Measurements from ENCODE around the gene SAXO1. TPM values are rescaled to one million over a fixed set of nuclear protein-coding genes. Genes with fewer than 3 reads are reported as not detected.

SAXO1 gene, protein sequence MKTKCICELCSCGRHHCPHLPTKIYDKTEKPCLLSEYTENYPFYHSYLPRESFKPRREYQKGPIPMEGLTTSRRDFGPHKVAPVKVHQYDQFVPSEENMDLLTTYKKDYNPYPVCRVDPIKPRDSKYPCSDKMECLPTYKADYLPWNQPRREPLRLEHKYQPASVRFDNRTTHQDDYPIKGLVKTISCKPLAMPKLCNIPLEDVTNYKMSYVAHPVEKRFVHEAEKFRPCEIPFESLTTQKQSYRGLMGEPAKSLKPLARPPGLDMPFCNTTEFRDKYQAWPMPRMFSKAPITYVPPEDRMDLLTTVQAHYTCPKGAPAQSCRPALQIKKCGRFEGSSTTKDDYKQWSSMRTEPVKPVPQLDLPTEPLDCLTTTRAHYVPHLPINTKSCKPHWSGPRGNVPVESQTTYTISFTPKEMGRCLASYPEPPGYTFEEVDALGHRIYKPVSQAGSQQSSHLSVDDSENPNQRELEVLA
- total RNA-seq (under 1 TPM in 2 of 5 experiments, not detected in 3; 0.27 to 0.32 TPM), polyA plus RNA-seq (under 1 TPM; 0.13 to 0.45 TPM), total RNA-seq (0.81 reads per million)

DNA sequence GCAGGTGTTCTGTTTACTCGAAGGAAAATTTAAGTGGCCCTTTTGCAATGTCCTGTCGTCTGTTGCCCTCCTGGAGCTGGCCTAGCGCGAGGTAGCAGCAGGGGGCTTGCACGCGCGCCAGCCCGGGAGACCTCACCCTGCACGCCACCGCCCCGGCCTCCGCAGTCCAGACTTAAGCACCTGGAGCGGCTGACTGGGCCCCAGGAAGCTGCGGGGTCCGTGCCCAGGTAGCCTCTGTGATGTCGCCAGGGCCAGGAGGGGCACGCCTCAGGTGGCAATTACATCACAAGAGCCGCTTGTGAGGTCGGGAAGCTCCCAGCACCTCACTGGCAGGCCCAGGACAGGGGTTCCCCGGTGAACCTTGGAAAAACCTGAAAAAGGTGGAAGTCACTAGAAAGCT lies at the start of gene SAXO1:
Gene SAXO1, minus strand, starts transcription at position 195 of the 400 bp plus-strand sequence. CDS start 301 bp downstream, outside the sequence.
- H3K4me1 Mint-ChIP-seq = peaks cover 0 to 4% (median 0%) of the 10 kb centered on the region in 7 donors
- DNase-seq = no peak
- intact Hi-C loops (cut with micrococcal nuclease) = no loop called here
- no peaks in the 10 kb centered on the region for H3K36me3 ChIP-seq (ENCODE audit: control insufficient read depth in 2 of 3, insufficient read depth in 3 of 3, low read length in 3 of 3)
- ChIA-PET POLR2A (no interaction called here), CTCF (no interaction called here)
- no peak for ATAC-seq
- H3K4me1 ChIP-seq (ENCODE audit: control insufficient read depth in 2 of 2, insufficient read depth in 2 of 2, low read length in 2 of 2) = no peaks in the 10 kb centered on the region
- H3K36me3 Mint-ChIP-seq = peaks cover 0 to 4% (median 0%) of the 10 kb centered on the region in 5 donors
- no peaks in the 10 kb centered on the region for H3K9me3 ChIP-seq (ENCODE audit: control insufficient read depth in 2 of 3, low read length in 3 of 3)
- H3K27me3 Mint-ChIP-seq = peaks cover 0 to 14% (median 6%) of the 10 kb centered on the region in 5 donors
- H3K4me3 Mint-ChIP-seq = no peak within 1 kb of the TSS
- H3K27me3 ChIP-seq (ENCODE audit: control insufficient read depth in 2 of 2, insufficient read depth in 2 of 2, low read length in 2 of 2) = no peaks in the 10 kb centered on the region
- no peak within 1 kb of the TSS for H3K27ac Mint-ChIP-seq
- H3K9me3 Mint-ChIP-seq = peaks cover 0 to 2% (median 0%) of the 10 kb centered on the region in 11 donors
- no peak within 1 kb of the TSS for H3K4me3 ChIP-seq (ENCODE audit: low read length)
- H3K27ac ChIP-seq (ENCODE audit: low read depth, low read length) = no peak within 1 kb of the TSS

DNA sequence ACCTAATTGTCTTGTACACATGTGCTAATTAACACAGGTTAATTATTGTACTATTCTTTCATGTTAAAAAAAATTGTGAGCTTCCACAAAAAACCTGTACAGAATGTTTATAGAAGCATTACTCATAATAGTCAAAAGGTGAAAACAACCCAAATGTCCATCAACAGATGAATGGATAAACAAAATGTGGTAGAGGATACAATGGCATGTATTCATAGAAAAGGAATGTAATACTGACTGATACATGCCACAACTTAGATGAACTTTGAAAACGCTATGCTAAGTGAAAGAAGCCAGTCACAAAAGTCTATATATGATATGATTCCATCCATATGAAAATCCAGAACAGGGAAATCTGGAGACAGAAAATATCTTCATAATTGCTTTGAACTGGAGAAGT lies 41.8 kb upstream of the SAXO1 start:
- H3K4me3 ChIP-seq (ENCODE audit: low read length) = no peak overlapping the region
- Mint-ChIP-seq H3K4me1 (peaks cover 0 to 22% (median 9%) of the 10 kb centered on the region in 7 donors), H3K36me3 (peaks cover 11 to 46% (median 38%) of the 10 kb centered on the region in 5 donors), H3K9me3 (no peaks in the 10 kb centered on the region), H3K4me3 (no peak overlapping the region), H3K27me3 (no peaks in the 10 kb centered on the region), H3K27ac (peak overlapping the region in 1 of 9 donors; percentile 82)
- DNase-seq (no peak), ATAC-seq (no peak)
- CTCF ChIA-PET = interaction anchor here (1.4 kb wide), 1 partner anchor 99 kb away, joined by 4 read pairs; no protein-coding TSS in a partner anchor
- peaks cover 5 to 58% (median 11%) of the 10 kb centered on the region in 3 experiments for H3K36me3 ChIP-seq (ENCODE audit: control insufficient read depth in 2 of 3, insufficient read depth in 3 of 3, low read length in 3 of 3)
- POLR2A ChIA-PET = interaction anchor here (0.6 kb wide), 1 partner anchor 9 kb away, joined by 3 read pairs; no protein-coding TSS in a partner anchor
- H3K4me1 ChIP-seq (ENCODE audit: control insufficient read depth in 2 of 2, insufficient read depth in 2 of 2, low read length in 2 of 2) = no peaks in the 10 kb centered on the region
- no peaks in the 10 kb centered on the region for H3K27me3 ChIP-seq (ENCODE audit: control insufficient read depth in 2 of 2, insufficient read depth in 2 of 2, low read length in 2 of 2)
- no peak overlapping the region for H3K27ac ChIP-seq (ENCODE audit: low read depth, low read length)
- intact Hi-C loops (cut with micrococcal nuclease) = no loop called here
- no peaks in the 10 kb centered on the region for H3K9me3 ChIP-seq (ENCODE audit: control insufficient read depth in 2 of 3, low read length in 3 of 3)

DNA sequence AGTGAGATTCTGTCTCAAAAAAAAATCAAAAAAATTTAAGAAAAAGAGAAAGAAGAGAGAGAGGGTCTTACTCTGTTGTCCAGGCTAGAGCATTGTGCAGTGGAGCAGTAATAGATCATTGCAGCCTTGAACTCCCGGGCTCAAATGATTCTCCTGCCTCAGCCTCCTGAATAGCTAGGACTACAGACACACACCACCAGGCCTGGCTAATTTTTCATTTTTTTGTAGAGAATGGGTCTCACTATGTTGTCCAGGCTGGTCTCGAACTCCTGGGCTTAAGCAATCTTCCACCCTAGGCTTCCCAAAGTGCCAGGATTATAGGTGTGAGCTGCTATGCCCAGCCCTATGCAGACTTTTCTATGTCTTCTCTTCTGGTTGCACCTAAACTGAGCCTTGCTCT lies 41.2 kb upstream of the SAXO1 start:
- peaks cover 0 to 22% (median 9%) of the 10 kb centered on the region in 7 donors for H3K4me1 Mint-ChIP-seq
- ATAC-seq (no peak), DNase-seq (no peak)
- no peaks in the 10 kb centered on the region for H3K27me3 Mint-ChIP-seq
- no peaks in the 10 kb centered on the region for H3K9me3 ChIP-seq (ENCODE audit: control insufficient read depth in 2 of 3, low read length in 3 of 3)
- no peak overlapping the region for H3K4me3 Mint-ChIP-seq
- intact Hi-C loops (cut with micrococcal nuclease) = no loop called here
- H3K4me1 ChIP-seq (ENCODE audit: control insufficient read depth in 2 of 2, insufficient read depth in 2 of 2, low read length in 2 of 2) = no peaks in the 10 kb centered on the region
- no peak overlapping the region for H3K4me3 ChIP-seq (ENCODE audit: low read length)
- H3K27ac ChIP-seq (ENCODE audit: low read depth, low read length) = no peak overlapping the region
- no peaks in the 10 kb centered on the region for H3K9me3 Mint-ChIP-seq
- ChIA-PET POLR2A (no interaction called here), CTCF (interaction anchor here (1.4 kb wide), 1 partner anchor 100 kb away, joined by 4 read pairs; no protein-coding TSS in a partner anchor)
- no peaks in the 10 kb centered on the region for H3K27me3 ChIP-seq (ENCODE audit: control insufficient read depth in 2 of 2, insufficient read depth in 2 of 2, low read length in 2 of 2)
- peaks cover 11 to 47% (median 40%) of the 10 kb centered on the region in 5 donors for H3K36me3 Mint-ChIP-seq
- peaks cover 8 to 63% (median 11%) of the 10 kb centered on the region in 3 experiments for H3K36me3 ChIP-seq (ENCODE audit: control insufficient read depth in 2 of 3, insufficient read depth in 3 of 3, low read length in 3 of 3)
- peak overlapping the region in 1 of 9 donors; percentile 15 for H3K27ac Mint-ChIP-seq

DNA sequence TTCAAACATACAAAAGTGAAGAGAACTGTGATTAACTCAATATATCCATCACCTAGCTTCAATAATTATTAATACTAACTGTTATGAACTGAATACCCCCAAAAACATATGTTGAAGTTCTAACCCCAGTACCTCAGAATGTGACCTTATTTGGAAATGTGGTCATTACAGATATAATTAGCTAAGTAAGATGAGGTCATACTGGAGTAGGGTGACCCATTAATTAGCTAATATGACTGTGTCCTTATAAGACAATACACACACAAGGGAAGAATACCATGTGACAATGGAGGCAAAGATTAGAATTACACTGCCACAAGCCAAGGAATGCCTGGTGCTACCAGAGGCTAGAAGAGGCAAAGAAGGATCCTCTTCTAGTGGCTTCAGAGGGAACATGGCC lies 24.0 kb upstream of the SAXO1 start:
- H3K27me3 Mint-ChIP-seq = no peaks in the 10 kb centered on the region
- Histone ChIP-seq H3K4me3 (ENCODE audit: low read length) (no peak overlapping the region), H3K4me1 (ENCODE audit: control insufficient read depth in 2 of 2, insufficient read depth in 2 of 2, low read length in 2 of 2) (peaks cover 0 to 6% of the 10 kb centered on the region in 2 donors), H3K27ac (ENCODE audit: low read depth, low read length) (no peak overlapping the region), H3K9me3 (ENCODE audit: control insufficient read depth in 2 of 3, low read length in 3 of 3) (no peaks in the 10 kb centered on the region), H3K27me3 (ENCODE audit: control insufficient read depth in 2 of 2, insufficient read depth in 2 of 2, low read length in 2 of 2) (no peaks in the 10 kb centered on the region), H3K36me3 (ENCODE audit: control insufficient read depth in 2 of 3, insufficient read depth in 3 of 3, low read length in 3 of 3) (peaks cover 0 to 44% (median 5%) of the 10 kb centered on the region in 3 experiments)
- H3K4me3 Mint-ChIP-seq = no peak overlapping the region
- ChIA-PET CTCF (no interaction called here), POLR2A (no interaction called here)
- peaks cover 9 to 65% (median 55%) of the 10 kb centered on the region in 5 donors for H3K36me3 Mint-ChIP-seq
- intact Hi-C loops (cut with micrococcal nuclease) = no loop called here
- peaks cover 0 to 6% (median 0%) of the 10 kb centered on the region in 11 donors for H3K9me3 Mint-ChIP-seq
- no peak for ATAC-seq
- H3K27ac Mint-ChIP-seq = no peak overlapping the region
- DNase-seq = no peak
- H3K4me1 Mint-ChIP-seq = peaks cover 0 to 19% (median 8%) of the 10 kb centered on the region in 7 donors

DNA sequence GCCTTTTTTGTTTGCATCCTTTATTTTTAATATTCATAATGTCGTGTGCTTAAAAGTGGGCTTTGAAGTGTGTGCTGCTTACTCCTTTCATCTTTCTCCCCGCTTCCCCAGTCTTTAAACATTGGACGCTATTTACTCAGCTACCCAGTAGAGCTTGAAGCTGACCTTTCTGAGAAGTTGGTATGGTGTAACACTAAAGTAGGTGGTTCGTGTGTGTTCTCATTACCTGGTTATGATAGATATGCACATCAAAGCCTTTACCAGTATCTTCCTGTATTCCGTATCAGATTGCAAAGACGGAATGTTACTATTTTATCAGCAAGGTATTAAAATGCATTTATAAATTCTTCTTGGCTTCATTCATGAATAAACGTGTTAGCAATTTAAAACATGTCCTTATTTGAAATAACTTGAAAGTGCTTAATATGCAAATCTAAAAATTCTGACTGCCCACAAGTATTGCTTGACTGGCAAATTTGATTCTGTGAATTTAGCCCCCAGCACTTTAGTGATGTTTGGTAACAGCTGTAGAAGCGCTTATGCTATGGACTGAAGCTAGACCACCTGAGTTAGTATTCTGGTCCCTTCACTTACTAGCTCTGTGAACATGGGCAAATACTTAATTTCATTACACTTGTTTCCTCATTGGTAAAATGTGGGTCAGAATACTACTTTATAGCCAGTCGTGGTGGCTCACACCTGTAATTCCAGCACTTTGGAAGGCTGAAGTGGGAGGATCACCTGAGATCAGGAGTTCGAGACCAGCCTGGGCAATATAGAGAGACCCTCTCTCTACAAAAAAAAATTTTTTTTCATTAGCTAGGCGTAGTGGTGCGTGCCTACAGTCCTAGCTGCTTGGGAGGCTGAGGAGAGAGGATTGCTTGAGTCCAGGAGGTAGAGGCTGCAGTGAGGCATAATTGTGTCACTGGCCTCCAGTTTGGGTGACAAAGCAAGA lies 17.9 kb upstream of the SAXO1 start:
- DNase-seq = peak in 3 of 9 donors; percentile 2 to 9 (median 3)
- peak overlapping the region; percentile 88 for H3K4me3 ChIP-seq (ENCODE audit: low read length)
- peak overlapping the region; percentile 85 for H3K27ac ChIP-seq (ENCODE audit: low read depth, low read length)
- CTCF ChIA-PET = interaction anchor here (0.5 to 2.5 kb wide), 4 partner anchors 35 to 124 kb away, joined by 3 to 19 read pairs (median 4); no protein-coding TSS in a partner anchor
- Mint-ChIP-seq H3K36me3 (peaks cover under 1 to 22% (median 12%) of the 10 kb centered on the region in 5 donors), H3K9me3 (peaks cover 0 to 30% (median 2%) of the 10 kb centered on the region in 11 donors), H3K27ac (peak overlapping the region; percentile 82 to 100 (median 98)), H3K4me3 (peak overlapping the region; percentile 92 to 99 (median 95)), H3K27me3 (peaks cover 0 to 2% (median 0%) of the 10 kb centered on the region in 5 donors), H3K4me1 (peaks cover 6 to 50% (median 42%) of the 10 kb centered on the region in 7 donors)
- intact Hi-C loops (cut with micrococcal nuclease) = loop anchor here in 1 of 2 donors (5.0 kb wide), 1 partner anchor 1981 kb away; the partner anchor contains the start of gene HACD4
- no peak for ATAC-seq
- H3K36me3 ChIP-seq (ENCODE audit: control insufficient read depth in 2 of 3, insufficient read depth in 3 of 3, low read length in 3 of 3) = no peaks in the 10 kb centered on the region
- H3K27me3 ChIP-seq (ENCODE audit: control insufficient read depth in 2 of 2, insufficient read depth in 2 of 2, low read length in 2 of 2) = no peaks in the 10 kb centered on the region
- peaks cover 0 to 4% (median 0%) of the 10 kb centered on the region in 3 experiments for H3K9me3 ChIP-seq (ENCODE audit: control insufficient read depth in 2 of 3, low read length in 3 of 3)
- POLR2A ChIA-PET = interaction anchor here (0.8 to 2.4 kb wide), 5 partner anchors 44 to 329 kb away, joined by 3 to 14 read pairs (median 3); partner anchors contain the start of genes DENND4C and RPS6
- H3K4me1 ChIP-seq (ENCODE audit: control insufficient read depth in 2 of 2, insufficient read depth in 2 of 2, low read length in 2 of 2) = peaks cover 20% of the 10 kb centered on the region in 2 donors
